K562 (cell line): ENCODE measurements around the gene OCEL1. TPM values are rescaled to one million over a fixed set of nuclear protein-coding genes. Genes with fewer than 3 reads are reported as not detected.

Source experiments
- ARID1B ChIP-seq: fragments of 450-650 bp; IDR thresholded peaks from 2 replicates; pipeline ENCODE4 v1.6.1; 2016; ENCODE audit warnings: antibody characterized with exemption, mild to moderate bottlenecking, inconsistent platforms
- ATF7 ChIP-seq: fragments of 450-650 bp; IDR thresholded peaks from 2 replicates; pipeline ENCODE4 v1.7.1; 2014; ENCODE audit warnings: mild to moderate bottlenecking, moderate library complexity
- BRF2 ChIP-seq: IDR thresholded peaks from 3 replicates; pipeline ENCODE4 v1.6.1; 2011; ENCODE audit warnings: borderline replicate concordance, mild to moderate bottlenecking; ENCODE audit not compliant: insufficient read length, insufficient read depth
- ELK3 ChIP-seq: fragments of 450-650 bp; formaldehyde crosslinking; IDR thresholded peaks from 2 replicates; pipeline ENCODE4 v1.4.0; 2020; ENCODE audit warnings: mild to moderate bottlenecking
- HNRNPL ChIP-seq: fragments of 200-400 bp; formaldehyde crosslinking; IDR thresholded peaks from 2 replicates; pipeline ENCODE4 v1.6.1; 2017; ENCODE audit warnings: low read depth, mild to moderate bottlenecking, low read length
- NFIX ChIP-seq: fragments of 250-450 bp; sonication (Bioruptor Pico); IDR thresholded peaks from 2 replicates; pipeline ENCODE4 v1.4.0; 2020; ENCODE audit warnings: low read depth, mild to moderate bottlenecking, moderate library complexity
- PREB ChIP-seq: sonication (generic); formaldehyde crosslinking; IDR thresholded peaks from 2 replicates; pipeline ENCODE4 v1.8.1; 2023; ENCODE audit warnings: mild to moderate bottlenecking, missing genetic modification reagents
- REST ChIP-seq, 2 experiments: fragments of 450-650 bp; formaldehyde crosslinking in 1 of 2; IDR thresholded peaks; 2 replicates each; pipeline versions ENCODE4 v1.4.0 to v1.6.1; 2014 to 2020; ENCODE audit warnings: mild to moderate bottlenecking in 2 of 2, borderline replicate concordance in 1 of 2, low read depth in 1 of 2
- USF2 ChIP-seq: sonication (generic); formaldehyde crosslinking; IDR thresholded peaks from 2 replicates; pipeline ENCODE4 v1.5.0; 2020; ENCODE audit warnings: missing genetic modification reagents
- ZBTB34 ChIP-seq: fragments of 250-450 bp; sonication (Bioruptor Pico); IDR thresholded peaks from 2 replicates; pipeline ENCODE4 v1.8.0; 2021; ENCODE audit warnings: mild to moderate bottlenecking, moderate library complexity
- ZNF445 ChIP-seq: fragments of 250-450 bp; sonication (Bioruptor Pico); IDR thresholded peaks from 2 replicates; pipeline ENCODE4 v1.4.0; 2020; ENCODE audit warnings: low read depth, mild to moderate bottlenecking, moderate library complexity
- polyA plus RNA-seq, 8 experiments: library from polyadenylated mRNA; depleted of rRNA in 4 of 8; stranded (reverse) in 5 of 8; unstranded in 3 of 8; fragments of >200 nt; fragmentation: Nextera tagmentation in 2 of 8; fragmentation: Illumina TruSeq in 1 of 8; extraction: Ambion mirVana in 2 of 8; extraction: Trizol in 1 of 8; gene quantifications; 2 replicates each; pipeline versions ENCODE4 v1.2.1 to v1.2.3, GENCODE V29; 2011 to 2014; ENCODE audit warnings: inconsistent platforms in 1 of 8, missing spikeins in 1 of 8
- total RNA-seq, 7 experiments: library from RNA; depleted of rRNA in 6 of 7; stranded (reverse); fragments of >200 nt in 6 of 7; fragmentation: Illumina TruSeq in 2 of 7; extraction: Trizol in 2 of 7; gene quantifications; 2 replicates each; pipeline versions ENCODE4 v1.2.1 to v1.2.3, GENCODE V29; 2011 to 2021; ENCODE audit warnings: low replicate concordance in 1 of 7

OCEL1 gene
- total and polyA plus RNA-seq, 9 of the 15 experiments (the other 6 are each of a cell fraction or from before 2014, with no cell fraction given): 8.0 to 38.0 (median 12.4) TPM

- TF ChIP-seq REST (IDR thresholded peaks at IDR 0.05; ENCODE audit: borderline replicate concordance) (peak; percentile 83), REST (CRISPR knock-in tag; IDR thresholded peaks at IDR 0.05; ENCODE audit: low read depth) (peak; percentile 51; the same call in 1 of the 2 replicates), BRF2 (no peak), USF2 (CRISPR knock-in tag) (no peak; the same call in 1 of the 2 replicates), ATF7 (peak; percentile 46), ELK3 (no peak), ZBTB34 (CRISPR knock-in tag) (no peak), NFIX (no peak), PREB (CRISPR knock-in tag) (no peak), ARID1B (no peak), ZNF445 (CRISPR knock-in tag) (no peak), HNRNPL (peak; percentile 91)
Observed at GRCh38 chr19:17235300-17235970, 9.4 kb downstream of the OCEL1 start (continued).
